ENCODE data around the gene ADAMTS15.

Gene ADAMTS15

GRCh38 chr11:130418210-130418609 lies 30.2 kb upstream of the ADAMTS15 start:
- no peak for DNase-seq

DNA sequence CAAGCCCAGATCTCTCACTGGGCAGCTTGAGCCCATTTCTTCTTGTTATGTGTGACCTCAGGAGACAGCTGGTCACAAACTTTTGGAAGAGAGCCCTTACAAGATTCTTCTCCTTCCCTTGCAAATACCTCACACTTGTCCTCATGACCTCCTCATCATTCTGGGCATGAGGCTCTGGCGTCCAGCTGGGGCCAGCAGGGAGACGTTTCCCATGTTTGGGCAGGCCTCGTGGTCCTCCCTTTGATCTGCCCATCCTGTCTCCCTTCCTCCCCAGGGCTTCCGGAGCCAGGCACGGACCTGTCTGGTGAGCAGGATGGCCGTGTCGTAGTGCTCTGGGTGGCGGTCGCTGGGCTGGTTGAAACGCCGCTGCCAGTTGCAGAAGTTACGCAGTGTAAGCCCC lies 29.7 kb upstream of the ADAMTS15 start:
- no peak for DNase-seq

DNA sequence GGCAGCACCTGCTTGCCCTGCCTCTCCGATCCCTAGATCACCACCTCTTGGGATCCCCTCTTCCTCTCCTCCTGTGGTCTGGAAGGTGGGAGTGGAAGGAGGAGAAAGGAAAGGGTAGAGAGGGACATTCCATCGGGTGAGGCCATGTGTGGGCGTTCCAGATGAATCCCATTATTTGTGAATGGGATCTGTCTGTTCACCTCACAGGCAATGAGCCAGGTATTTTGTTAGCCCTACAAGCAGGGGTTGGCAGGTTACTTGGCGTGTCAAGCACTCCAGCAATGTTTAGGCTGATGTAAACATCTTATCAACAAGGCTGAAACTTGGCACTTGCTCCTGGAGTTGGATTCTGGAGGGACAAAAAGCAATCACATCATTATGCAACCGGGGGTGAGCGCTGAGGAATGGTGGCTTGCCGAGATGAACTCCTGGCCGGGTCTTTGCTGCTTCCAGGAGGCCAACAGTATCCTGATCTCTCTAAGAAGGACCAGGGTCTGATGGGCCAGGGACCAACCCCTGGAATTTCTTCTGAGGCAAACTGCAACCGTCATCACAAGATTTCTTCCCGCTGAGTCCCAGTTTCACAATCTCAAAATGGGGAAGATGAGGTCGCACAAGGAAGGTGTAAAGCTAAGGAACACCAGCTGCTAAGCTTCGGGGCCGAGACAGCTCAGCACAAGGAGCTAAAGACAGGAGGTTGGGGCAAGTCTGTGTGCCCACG lies 27.8 kb upstream of the ADAMTS15 start:
- DNase-seq: no peak

GRCh38 chr11:130421199-130421585 lies 27.3 kb upstream of the ADAMTS15 start:
- DNase-seq: no peak

DNA sequence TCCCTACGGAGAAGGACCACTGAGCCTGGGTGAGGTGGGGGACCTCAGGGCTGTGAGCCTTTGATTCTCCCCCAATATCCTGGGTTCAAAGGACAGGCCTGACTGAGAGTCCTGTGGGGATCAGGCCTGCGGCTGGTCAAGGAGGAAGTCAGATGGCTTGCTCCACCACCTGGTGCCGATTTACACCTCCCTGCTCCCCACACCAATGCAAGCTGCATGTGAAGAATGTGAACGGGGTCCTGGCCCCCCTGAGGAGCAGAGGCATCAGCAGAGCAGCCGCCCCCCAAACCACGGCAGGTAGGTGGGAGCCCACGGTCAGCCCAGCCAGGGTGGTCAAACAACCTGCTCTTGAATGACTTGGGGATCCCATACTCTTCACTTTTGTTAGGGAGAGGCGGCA lies 26.7 kb upstream of the ADAMTS15 start:
- no peak for DNase-seq

- DNase-seq: no peak
These were observed 26.0 kb upstream of the ADAMTS15 start for GRCh38 chr11:130422251-130422995.

- DNase-seq: no peak
These were observed 24.8 kb upstream of the ADAMTS15 start for GRCh38 chr11:130423541-130424142.

- DNase-seq: no peak
These were observed 23.8 kb upstream of the ADAMTS15 start for GRCh38 chr11:130424613-130425140.

DNA sequence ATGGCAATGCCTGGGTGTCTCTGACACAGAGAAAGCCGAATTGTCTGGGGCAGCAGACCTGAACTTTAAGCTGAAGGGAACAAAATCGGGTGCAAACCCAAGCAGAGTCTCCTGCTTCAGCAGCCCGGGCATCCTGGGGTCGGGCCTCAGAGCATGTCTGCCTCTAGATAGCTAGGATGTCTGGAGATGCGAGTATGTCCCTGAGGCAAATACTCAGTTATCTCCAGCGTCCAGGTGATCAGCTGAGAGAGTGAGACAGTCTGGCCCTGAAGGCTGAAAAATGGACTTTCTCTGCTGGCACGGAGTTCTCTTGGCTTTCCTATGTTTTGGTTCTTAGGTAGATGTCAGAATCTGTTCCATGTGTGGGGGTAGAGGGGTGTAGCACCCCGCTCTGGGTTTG lies 23.3 kb upstream of the ADAMTS15 start:
- no peak for DNase-seq

GRCh38 chr11:130426223-130426836 lies 22.1 kb upstream of the ADAMTS15 start:
- no peak for DNase-seq

GRCh38 chr11:130426837-130427341 lies 21.6 kb upstream of the ADAMTS15 start:
- DNase-seq: peak; percentile 13

DNA sequence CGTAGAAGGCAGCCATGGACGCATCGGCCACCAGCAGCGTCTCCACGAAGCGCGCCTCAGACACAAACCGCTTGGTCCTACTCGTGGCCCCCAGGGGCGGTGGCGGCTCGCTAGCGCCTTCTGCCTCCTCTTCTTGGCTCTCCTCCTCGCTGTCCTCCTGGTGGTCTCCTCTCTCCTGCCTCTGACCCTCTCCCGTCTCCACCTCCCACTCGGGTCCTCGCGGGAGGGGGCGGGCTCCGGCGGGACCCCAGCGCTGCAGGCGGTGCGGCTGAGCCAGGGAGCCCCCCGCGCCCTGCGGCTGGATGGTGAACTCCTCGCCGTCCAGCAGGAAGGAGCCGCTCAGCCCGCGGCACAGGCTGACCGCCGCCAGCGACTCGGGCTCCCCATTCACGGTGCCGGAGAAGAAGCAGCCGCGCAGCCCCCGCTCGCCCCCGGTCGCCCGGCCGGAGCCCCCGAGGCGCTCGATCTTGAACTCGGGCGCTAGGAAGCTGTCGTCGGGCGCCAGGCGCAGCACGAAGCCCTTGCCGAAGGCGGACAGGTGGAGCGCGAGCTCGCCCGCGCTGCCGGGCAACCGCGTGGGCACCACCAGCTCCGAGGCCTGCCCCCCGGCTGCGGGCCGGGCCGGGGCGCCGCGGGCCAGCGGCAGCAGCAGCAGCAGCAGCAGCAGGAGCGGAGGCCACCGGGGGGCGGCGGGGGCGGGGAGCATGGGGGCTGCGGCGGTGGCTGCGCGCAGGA lies 20.7 kb upstream of the ADAMTS15 start:
- DNase-seq: no peak

GRCh38 chr11:130428316-130429119 lies 19.9 kb upstream of the ADAMTS15 start, which contains the start of gene ADAMTS8:
Gene ADAMTS8, minus strand, starts transcription at chr11:130428609. Its CDS starts 323 bp downstream, at chr11:130428286.
- DNase-seq: no peak

DNA sequence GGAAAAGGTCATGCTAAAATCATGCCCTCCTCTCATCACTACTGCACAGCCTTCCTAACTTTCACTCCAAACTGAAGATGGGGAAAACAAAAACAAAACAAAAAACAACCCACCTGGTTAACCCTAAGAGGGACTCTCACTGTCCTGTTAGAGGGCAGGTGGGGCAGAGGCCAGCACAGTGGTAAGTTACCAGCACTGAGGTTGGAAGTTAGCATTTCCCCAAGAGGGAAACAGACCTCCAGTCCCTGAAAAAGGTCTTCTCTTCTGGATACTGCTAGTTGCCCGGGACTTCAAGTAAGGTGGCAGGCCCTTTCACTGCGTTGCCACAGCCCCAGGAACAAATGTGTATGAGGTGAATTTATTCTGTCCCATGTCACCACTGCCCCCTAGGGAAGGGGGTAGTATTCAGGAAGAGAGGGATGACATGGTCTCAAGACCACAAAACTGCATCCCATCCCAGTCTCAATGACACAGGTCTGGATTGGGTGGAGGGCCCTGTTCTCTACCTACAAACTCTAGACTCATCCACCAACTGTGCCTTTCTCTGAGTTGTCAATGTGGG lies 19.2 kb upstream of the ADAMTS15 start:
- no peak for DNase-seq

DNA sequence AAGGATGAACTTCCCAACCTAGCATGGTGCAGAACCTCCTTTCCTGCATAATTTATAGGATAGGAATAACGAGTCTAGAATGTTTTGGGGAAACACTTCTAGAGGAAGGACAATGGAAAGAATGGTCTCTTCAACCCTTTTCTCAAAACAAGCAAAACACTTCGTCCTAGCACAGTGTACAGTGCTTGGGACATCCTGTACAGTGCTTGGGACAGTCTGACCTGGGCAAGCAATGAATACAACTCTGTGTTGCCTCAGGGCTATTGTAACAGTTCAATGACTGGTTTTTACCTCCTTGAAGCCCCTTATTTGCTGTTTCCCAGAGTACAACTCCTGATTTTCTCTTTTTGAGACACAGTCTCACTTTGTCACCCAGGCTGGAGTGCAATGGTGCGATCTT lies 18.5 kb upstream of the ADAMTS15 start:
- DNase-seq: no peak

- peak; percentile 79 for DNase-seq
These were observed 17.1 kb upstream of the ADAMTS15 start for GRCh38 chr11:130431331-130431773.

GRCh38 chr11:130431801-130432200 lies 16.6 kb upstream of the ADAMTS15 start:
- no peak for DNase-seq

- no peak for DNase-seq
These were observed 15.1 kb upstream of the ADAMTS15 start for GRCh38 chr11:130433357-130433756.

DNA sequence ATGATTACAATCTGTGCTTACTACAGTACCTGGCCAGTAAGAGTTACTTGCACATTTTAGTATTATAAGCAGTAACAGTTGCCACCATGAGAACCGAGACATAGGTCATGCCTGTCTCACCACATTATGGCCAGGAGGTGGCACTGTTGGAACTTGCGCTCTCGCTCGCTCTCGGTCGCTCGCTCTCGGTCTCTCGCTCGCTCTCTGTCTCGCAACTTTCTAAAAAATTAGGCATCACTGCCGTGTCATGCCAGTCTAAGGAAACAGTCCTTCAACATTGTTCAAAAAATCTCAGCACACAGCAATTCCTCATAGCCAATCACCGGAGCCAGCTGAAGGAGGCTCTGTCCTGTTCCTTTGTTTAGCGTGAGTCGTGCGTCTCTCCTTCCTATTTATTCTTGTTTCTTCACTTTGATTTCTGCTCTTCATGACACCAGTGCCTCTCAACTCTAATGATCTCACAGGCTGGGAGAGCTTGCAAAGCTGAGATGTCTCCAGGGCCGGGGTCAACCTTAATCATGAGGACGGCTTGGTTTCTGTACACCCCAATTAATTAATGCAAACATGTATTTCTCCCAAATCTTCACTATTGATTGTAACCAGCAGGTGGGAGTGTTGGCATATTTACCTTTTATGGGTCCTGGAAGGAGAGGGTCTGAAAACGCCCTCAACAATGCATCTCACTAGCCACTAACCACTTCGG lies 13.8 kb upstream of the ADAMTS15 start:
- DNase-seq: peak; percentile 82

DNA sequence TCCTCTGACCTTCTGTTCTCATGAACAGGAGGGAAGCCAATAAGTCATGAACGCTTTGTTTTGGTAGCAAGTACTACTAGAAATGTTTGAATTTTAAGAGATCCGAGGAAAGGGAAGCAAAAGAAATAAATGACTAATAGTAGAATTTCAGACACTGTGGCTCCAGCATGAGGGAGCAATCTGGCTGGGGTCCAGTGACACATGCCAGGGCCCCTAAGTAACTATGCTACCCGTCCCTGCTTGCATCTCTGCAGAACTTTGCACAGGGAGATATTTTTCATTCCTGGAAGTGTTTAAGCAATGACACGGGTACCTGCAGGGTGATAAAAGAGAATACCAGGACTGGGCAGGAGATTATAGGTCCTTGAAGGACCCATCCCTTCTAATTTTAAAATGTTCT lies 12.8 kb upstream of the ADAMTS15 start:
- no peak for DNase-seq
